K562 (cell line): ENCODE data around the gene LRP2BP. TPM values are rescaled to one million over a fixed set of nuclear protein-coding genes. Genes with fewer than 3 reads are reported as not detected.
A peak's percentile ranks its signal among the peaks of the same experiment; 100 is the strongest.

ENCODE experiments used
- BCOR ChIP-seq: fragments of 450-650 bp; IDR thresholded peaks from 2 replicates; pipeline ENCODE4 v1.6.1; 2016
- BMI1 ChIP-seq: fragments of 150-350 bp; IDR thresholded peaks from 2 replicates; pipeline ENCODE4 v1.6.1; 2014; ENCODE audit warnings: low read length
- EP300 ChIP-seq: IDR thresholded peaks from 2 replicates; pipeline ENCODE4 v1.6.1; 2012; ENCODE audit warnings: low read length, improper control_type of control experiment
- FOXJ2 ChIP-seq: fragments of 200-800 bp; sonication (Bioruptor generic); IDR thresholded peaks from 2 replicates; pipeline ENCODE4 v1.6.1; 2016; ENCODE audit warnings: missing genetic modification characterization, missing compliant biosample characterization
- HSF4 ChIP-seq: fragments of 250-450 bp; sonication (Bioruptor Pico); IDR thresholded peaks from 2 replicates; pipeline ENCODE4 v2.1.2; 2022; ENCODE audit warnings: mild to moderate bottlenecking, moderate library complexity, borderline replicate concordance
- LCOR ChIP-seq: sonication (generic); formaldehyde crosslinking; IDR thresholded peaks from 2 replicates; pipeline ENCODE4 v1.8.0; 2022; ENCODE audit warnings: mild to moderate bottlenecking, missing genetic modification reagents
- NFIC ChIP-seq: fragments of 450-650 bp; IDR thresholded peaks from 2 replicates; pipeline ENCODE4 v1.6.1; 2017; ENCODE audit warnings: mild to moderate bottlenecking, inconsistent platforms
- PRPF4 ChIP-seq: fragments of 200-400 bp; formaldehyde crosslinking; IDR thresholded peaks from one replicate; pipeline ENCODE4 v1.6.1; 2017; ENCODE audit warnings: low read length, low read depth, mild to moderate bottlenecking; ENCODE audit not compliant: insufficient read depth, poor library complexity, severe bottlenecking
- ZBTB9 ChIP-seq: fragments of 450-650 bp; formaldehyde crosslinking; IDR thresholded peaks from 2 replicates; pipeline ENCODE4 v1.4.0; 2020; ENCODE audit warnings: mild to moderate bottlenecking, moderate library complexity
- ZNF224 ChIP-seq: sonication (generic); formaldehyde crosslinking; IDR thresholded peaks from 2 replicates; pipeline ENCODE4 v1.8.0; 2022; ENCODE audit warnings: mild to moderate bottlenecking, missing genetic modification reagents
- ZNF436 ChIP-seq: fragments of 250-450, 450-650 bp; sonication (Bioruptor Pico); formaldehyde crosslinking; IDR thresholded peaks from 2 replicates; pipeline ENCODE4 v1.7.0; 2020; ENCODE audit warnings: mild to moderate bottlenecking
- ZZZ3 ChIP-seq: fragments of 450-650 bp; IDR thresholded peaks from 2 replicates; pipeline ENCODE4 v1.6.1; 2016; ENCODE audit warnings: antibody characterized with exemption, mild to moderate bottlenecking, moderate library complexity
- polyA plus RNA-seq, 8 experiments: library from polyadenylated mRNA; depleted of rRNA in 4 of 8; stranded (reverse) in 5 of 8; unstranded in 3 of 8; fragments of >200 nt; fragmentation: Nextera tagmentation in 2 of 8; fragmentation: Illumina TruSeq in 1 of 8; extraction: Ambion mirVana in 2 of 8; extraction: Trizol in 1 of 8; gene quantifications; 2 replicates each; pipeline versions ENCODE4 v1.2.1 to v1.2.3, GENCODE V29; 2011 to 2014; ENCODE audit warnings: inconsistent platforms in 1 of 8, missing spikeins in 1 of 8
- total RNA-seq, 7 experiments: library from RNA; depleted of rRNA in 6 of 7; stranded (reverse); fragments of >200 nt in 6 of 7; fragmentation: Illumina TruSeq in 2 of 7; extraction: Trizol in 2 of 7; gene quantifications; 2 replicates each; pipeline versions ENCODE4 v1.2.1 to v1.2.3, GENCODE V29; 2011 to 2021; ENCODE audit warnings: low replicate concordance in 1 of 7
- TF ChIP-seq, protein P1 (sequence below): fragments of 200-600 bp; sonication (generic); IDR thresholded peaks from one replicate; pipeline ENCODE4 v1.6.1; 2012; ENCODE audit warnings: mild to moderate bottlenecking, low read depth, low read length, inconsistent platforms
- TF ChIP-seq, protein P2 (sequence below), 3 experiments: IDR thresholded peaks in 2 of 3; conservative IDR thresholded peaks in 1 of 3; 2 replicates each; pipeline ENCODE4 v1.5.1; 2011 to 2012; ENCODE audit warnings: low read length in 3 of 3, mild to moderate bottlenecking in 3 of 3, control low read depth in 2 of 3, improper control_type of control experiment in 1 of 3, inconsistent platforms in 1 of 3, low read depth in 1 of 3, mixed read lengths in 1 of 3, moderate library complexity in 1 of 3; ENCODE audit not compliant: insufficient read depth in 2 of 3

The LRP2BP gene
- total and polyA plus RNA-seq, 9 of the 15 experiments (the other 6 are each of a cell fraction or from before 2014, with no cell fraction given) = 0.42 to 2.1 (median 0.62) TPM

- TF ChIP-seq, protein P1, sequence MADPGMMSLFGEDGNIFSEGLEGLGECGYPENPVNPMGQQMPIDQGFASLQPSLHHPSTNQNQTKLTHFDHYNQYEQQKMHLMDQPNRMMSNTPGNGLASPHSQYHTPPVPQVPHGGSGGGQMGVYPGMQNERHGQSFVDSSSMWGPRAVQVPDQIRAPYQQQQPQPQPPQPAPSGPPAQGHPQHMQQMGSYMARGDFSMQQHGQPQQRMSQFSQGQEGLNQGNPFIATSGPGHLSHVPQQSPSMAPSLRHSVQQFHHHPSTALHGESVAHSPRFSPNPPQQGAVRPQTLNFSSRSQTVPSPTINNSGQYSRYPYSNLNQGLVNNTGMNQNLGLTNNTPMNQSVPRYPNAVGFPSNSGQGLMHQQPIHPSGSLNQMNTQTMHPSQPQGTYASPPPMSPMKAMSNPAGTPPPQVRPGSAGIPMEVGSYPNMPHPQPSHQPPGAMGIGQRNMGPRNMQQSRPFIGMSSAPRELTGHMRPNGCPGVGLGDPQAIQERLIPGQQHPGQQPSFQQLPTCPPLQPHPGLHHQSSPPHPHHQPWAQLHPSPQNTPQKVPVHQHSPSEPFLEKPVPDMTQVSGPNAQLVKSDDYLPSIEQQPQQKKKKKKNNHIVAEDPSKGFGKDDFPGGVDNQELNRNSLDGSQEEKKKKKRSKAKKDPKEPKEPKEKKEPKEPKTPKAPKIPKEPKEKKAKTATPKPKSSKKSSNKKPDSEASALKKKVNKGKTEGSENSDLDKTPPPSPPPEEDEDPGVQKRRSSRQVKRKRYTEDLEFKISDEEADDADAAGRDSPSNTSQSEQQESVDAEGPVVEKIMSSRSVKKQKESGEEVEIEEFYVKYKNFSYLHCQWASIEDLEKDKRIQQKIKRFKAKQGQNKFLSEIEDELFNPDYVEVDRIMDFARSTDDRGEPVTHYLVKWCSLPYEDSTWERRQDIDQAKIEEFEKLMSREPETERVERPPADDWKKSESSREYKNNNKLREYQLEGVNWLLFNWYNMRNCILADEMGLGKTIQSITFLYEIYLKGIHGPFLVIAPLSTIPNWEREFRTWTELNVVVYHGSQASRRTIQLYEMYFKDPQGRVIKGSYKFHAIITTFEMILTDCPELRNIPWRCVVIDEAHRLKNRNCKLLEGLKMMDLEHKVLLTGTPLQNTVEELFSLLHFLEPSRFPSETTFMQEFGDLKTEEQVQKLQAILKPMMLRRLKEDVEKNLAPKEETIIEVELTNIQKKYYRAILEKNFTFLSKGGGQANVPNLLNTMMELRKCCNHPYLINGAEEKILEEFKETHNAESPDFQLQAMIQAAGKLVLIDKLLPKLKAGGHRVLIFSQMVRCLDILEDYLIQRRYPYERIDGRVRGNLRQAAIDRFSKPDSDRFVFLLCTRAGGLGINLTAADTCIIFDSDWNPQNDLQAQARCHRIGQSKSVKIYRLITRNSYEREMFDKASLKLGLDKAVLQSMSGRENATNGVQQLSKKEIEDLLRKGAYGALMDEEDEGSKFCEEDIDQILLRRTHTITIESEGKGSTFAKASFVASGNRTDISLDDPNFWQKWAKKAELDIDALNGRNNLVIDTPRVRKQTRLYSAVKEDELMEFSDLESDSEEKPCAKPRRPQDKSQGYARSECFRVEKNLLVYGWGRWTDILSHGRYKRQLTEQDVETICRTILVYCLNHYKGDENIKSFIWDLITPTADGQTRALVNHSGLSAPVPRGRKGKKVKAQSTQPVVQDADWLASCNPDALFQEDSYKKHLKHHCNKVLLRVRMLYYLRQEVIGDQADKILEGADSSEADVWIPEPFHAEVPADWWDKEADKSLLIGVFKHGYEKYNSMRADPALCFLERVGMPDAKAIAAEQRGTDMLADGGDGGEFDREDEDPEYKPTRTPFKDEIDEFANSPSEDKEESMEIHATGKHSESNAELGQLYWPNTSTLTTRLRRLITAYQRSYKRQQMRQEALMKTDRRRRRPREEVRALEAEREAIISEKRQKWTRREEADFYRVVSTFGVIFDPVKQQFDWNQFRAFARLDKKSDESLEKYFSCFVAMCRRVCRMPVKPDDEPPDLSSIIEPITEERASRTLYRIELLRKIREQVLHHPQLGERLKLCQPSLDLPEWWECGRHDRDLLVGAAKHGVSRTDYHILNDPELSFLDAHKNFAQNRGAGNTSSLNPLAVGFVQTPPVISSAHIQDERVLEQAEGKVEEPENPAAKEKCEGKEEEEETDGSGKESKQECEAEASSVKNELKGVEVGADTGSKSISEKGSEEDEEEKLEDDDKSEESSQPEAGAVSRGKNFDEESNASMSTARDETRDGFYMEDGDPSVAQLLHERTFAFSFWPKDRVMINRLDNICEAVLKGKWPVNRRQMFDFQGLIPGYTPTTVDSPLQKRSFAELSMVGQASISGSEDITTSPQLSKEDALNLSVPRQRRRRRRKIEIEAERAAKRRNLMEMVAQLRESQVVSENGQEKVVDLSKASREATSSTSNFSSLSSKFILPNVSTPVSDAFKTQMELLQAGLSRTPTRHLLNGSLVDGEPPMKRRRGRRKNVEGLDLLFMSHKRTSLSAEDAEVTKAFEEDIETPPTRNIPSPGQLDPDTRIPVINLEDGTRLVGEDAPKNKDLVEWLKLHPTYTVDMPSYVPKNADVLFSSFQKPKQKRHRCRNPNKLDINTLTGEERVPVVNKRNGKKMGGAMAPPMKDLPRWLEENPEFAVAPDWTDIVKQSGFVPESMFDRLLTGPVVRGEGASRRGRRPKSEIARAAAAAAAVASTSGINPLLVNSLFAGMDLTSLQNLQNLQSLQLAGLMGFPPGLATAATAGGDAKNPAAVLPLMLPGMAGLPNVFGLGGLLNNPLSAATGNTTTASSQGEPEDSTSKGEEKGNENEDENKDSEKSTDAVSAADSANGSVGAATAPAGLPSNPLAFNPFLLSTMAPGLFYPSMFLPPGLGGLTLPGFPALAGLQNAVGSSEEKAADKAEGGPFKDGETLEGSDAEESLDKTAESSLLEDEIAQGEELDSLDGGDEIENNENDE = no peak
- TF ChIP-seq ZZZ3 = no peak
- TF ChIP-seq ZNF224 = no peak
- no peak for TF ChIP-seq BMI1
- no peak for TF ChIP-seq BCOR
- peak; percentile 26; the same call in 1 of the 2 replicates for TF ChIP-seq NFIC
- no peak for TF ChIP-seq FOXJ2 (tag)
- no peak for TF ChIP-seq ZBTB9 (CRISPR knock-in tag)
- TF ChIP-seq, protein P2, sequence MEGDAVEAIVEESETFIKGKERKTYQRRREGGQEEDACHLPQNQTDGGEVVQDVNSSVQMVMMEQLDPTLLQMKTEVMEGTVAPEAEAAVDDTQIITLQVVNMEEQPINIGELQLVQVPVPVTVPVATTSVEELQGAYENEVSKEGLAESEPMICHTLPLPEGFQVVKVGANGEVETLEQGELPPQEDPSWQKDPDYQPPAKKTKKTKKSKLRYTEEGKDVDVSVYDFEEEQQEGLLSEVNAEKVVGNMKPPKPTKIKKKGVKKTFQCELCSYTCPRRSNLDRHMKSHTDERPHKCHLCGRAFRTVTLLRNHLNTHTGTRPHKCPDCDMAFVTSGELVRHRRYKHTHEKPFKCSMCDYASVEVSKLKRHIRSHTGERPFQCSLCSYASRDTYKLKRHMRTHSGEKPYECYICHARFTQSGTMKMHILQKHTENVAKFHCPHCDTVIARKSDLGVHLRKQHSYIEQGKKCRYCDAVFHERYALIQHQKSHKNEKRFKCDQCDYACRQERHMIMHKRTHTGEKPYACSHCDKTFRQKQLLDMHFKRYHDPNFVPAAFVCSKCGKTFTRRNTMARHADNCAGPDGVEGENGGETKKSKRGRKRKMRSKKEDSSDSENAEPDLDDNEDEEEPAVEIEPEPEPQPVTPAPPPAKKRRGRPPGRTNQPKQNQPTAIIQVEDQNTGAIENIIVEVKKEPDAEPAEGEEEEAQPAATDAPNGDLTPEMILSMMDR (IDR thresholded peaks at IDR 0.05 in 2 of 3, conservative IDR thresholded peaks at IDR 0.05 in 1 of 3; ENCODE audit: insufficient read depth in 2 of 3, low read depth in 1 of 3, low read length in 3 of 3) = no peak
- TF ChIP-seq LCOR (CRISPR knock-in tag) = no peak
- TF ChIP-seq HSF4 (CRISPR knock-in tag) = no peak
- peak; percentile 77 for TF ChIP-seq EP300
- TF ChIP-seq ZNF436 (CRISPR knock-in tag) = no peak
- no peak for TF ChIP-seq PRPF4
Observed at GRCh38 chr4:185357733-185358440, 37.8 kb downstream of the LRP2BP start (continued).
